ENCODE results near the gene CDK6. TPM values are rescaled to one million over a fixed set of nuclear protein-coding genes. Genes with fewer than 3 reads are reported as not detected.

Gene CDK6
- total and polyA plus RNA-seq, 2 experiments from 2014 or later: 28.7 to 81.6 TPM

DNA sequence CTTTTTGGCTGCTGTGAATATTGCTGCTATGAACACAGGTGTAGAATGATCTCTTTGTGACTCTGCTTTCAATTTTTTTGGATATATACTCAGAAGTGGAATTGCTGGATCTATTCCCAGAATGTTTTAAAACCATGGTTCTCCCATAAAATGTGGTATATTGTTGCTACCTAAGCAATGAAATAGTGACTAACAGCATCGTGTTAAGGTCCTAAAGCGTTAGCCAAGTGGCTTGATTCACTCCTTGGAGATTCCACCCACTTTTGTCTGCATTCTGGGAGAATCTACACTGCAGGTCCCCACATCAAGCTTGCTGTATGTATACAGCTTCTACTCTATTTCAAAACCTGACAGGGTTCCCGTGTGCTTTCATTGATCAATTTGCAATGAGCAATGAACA lies 105.6 kb downstream of the CDK6 start:
- Histone ChIP-seq H3K27ac (no peak overlapping the region), H3K27me3 (no peaks in the 10 kb centered on the region), H3K4me3 (no peak overlapping the region), H3K4me1 (ENCODE audit: low read depth) (no peaks in the 10 kb centered on the region), H3K36me3 (no peaks in the 10 kb centered on the region), H3K9me3 (ENCODE audit: low read depth) (no peaks in the 10 kb centered on the region)
- TF ChIP-seq, protein P1, sequence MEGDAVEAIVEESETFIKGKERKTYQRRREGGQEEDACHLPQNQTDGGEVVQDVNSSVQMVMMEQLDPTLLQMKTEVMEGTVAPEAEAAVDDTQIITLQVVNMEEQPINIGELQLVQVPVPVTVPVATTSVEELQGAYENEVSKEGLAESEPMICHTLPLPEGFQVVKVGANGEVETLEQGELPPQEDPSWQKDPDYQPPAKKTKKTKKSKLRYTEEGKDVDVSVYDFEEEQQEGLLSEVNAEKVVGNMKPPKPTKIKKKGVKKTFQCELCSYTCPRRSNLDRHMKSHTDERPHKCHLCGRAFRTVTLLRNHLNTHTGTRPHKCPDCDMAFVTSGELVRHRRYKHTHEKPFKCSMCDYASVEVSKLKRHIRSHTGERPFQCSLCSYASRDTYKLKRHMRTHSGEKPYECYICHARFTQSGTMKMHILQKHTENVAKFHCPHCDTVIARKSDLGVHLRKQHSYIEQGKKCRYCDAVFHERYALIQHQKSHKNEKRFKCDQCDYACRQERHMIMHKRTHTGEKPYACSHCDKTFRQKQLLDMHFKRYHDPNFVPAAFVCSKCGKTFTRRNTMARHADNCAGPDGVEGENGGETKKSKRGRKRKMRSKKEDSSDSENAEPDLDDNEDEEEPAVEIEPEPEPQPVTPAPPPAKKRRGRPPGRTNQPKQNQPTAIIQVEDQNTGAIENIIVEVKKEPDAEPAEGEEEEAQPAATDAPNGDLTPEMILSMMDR (IDR thresholded peaks at IDR 0.05; ENCODE audit: low read depth, low read length): no peak
- no peak for DNase-seq (ENCODE audit: low read depth in 1 of 2, low spot score in 1 of 2)

DNA sequence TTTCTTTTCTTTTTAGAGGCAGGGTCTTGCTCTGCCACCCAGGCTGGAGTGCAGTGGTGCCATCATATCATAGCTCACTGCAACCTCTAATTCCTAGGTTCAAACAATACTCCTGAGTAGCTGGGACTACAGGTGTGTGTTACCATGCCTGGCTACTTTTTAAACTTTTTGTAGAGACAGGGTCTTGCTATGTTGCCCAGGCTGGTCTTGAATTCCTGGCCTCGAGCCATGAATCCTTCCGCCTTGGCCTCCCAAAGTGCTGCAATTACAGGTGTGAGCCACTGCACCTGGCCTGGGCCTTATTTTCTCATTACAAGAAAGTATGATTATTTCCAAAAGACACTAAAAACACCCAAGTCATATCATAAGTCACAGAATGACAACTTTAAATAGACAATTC lies 106.6 kb downstream of the CDK6 start:
- TF ChIP-seq, protein P1 (IDR thresholded peaks at IDR 0.05; ENCODE audit: low read depth, low read length): no peak

DNA sequence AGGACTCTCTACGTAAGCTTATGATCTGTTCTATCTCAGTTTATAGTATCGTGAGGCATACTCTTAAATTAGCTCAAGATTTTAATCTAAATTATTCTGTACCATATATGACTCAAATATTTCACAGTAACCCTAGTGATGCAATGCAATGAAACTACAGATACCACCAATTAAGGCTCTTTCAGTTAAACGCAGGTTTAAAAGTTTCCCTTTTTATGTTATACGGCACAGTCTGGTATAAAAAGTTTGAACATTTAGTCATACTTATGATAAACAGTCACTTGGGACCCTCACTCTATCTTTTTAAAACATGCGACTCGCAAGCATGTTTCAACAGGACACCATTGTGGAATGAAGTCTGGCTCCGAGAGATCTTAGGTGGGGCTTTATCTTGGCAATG lies 107.2 kb downstream of the CDK6 start:
- TF ChIP-seq, protein P1 (IDR thresholded peaks at IDR 0.05; ENCODE audit: low read depth, low read length): no peak
- no peaks in the 10 kb centered on the region for H3K27me3 ChIP-seq
- no peaks in the 10 kb centered on the region for H3K9me3 ChIP-seq (ENCODE audit: low read depth)
- H3K36me3 ChIP-seq: no peaks in the 10 kb centered on the region
- H3K4me1 ChIP-seq (ENCODE audit: low read depth): no peaks in the 10 kb centered on the region
- peak in 1 of 2 donors; percentile 41 for DNase-seq (ENCODE audit: low read depth in 1 of 2, low spot score in 1 of 2)
- no peak overlapping the region for H3K4me3 ChIP-seq
- H3K27ac ChIP-seq: no peak overlapping the region

More for the DNA sequence above, 106.6 kb downstream of the CDK6 start:
- Histone ChIP-seq H3K4me3 (no peak overlapping the region), H3K27me3 (no peaks in the 10 kb centered on the region), H3K27ac (no peak overlapping the region), H3K9me3 (ENCODE audit: low read depth) (no peaks in the 10 kb centered on the region), H3K4me1 (ENCODE audit: low read depth) (no peaks in the 10 kb centered on the region), H3K36me3 (no peaks in the 10 kb centered on the region)
- no peak for DNase-seq (ENCODE audit: low read depth in 1 of 2, low spot score in 1 of 2)

DNA sequence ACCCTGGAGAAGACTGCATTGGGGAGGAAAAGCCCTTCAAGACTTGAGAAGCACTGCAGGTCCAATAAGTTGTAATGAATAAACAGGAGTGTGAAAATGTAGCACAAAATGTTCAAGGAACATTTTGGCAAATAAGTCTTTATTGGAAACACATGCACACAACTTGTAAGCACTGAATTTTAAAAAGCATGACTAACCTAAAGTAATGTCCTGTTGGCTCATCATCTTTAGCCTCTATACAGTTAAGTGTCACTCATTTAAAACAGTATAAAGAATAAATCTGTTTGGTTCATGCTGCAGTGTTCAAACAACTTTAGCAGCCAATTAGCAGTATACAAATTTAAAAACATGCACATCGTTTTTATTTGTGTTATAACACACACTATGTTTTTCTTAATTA lies 108.6 kb downstream of the CDK6 start:
- TF ChIP-seq, protein P1 (IDR thresholded peaks at IDR 0.05; ENCODE audit: low read depth, low read length): no peak
- Histone ChIP-seq H3K4me3 (no peak overlapping the region), H3K4me1 (ENCODE audit: low read depth) (no peaks in the 10 kb centered on the region), H3K36me3 (no peaks in the 10 kb centered on the region), H3K9me3 (ENCODE audit: low read depth) (no peaks in the 10 kb centered on the region), H3K27ac (peak overlapping the region; percentile 38), H3K27me3 (no peaks in the 10 kb centered on the region)
- no peak for DNase-seq (ENCODE audit: low read depth in 1 of 2, low spot score in 1 of 2)

DNA sequence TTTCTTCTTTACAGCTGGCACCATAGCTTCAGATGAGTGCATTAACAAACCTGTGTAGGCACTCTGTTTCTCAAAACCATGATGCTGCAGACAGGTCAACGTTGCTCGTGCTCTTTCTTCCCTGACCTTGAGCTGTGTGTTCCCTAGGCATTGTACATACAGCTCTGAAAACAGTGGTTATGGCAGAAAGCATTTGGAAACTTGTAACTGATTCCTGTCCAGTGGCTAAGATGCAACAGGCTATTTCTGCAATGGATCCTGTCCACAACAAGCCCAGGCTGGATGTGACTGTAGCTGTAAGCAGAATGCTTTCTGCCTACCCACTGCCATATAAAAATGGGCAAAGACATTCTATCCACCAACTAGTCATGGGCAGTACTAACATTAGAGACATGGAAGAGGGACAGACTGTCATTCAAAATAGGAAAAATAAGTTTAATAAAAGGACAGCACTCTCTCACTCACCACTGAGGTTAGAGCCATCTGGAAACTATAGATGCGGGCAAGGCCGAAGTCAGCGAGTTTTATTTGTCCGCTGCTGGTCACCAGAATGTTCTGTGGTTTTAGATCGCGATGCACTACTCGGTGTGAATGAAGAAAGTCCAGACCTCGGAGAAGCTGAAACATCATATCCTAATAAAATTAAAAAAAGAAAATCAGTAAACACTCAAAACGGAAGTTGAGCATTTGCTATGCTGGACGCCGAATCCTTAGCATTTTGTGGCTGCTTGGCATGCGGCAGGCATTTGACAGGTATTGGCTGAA lies 111.0 kb downstream of the CDK6 start:
- no peak overlapping the region for H3K4me3 ChIP-seq
- no peak for DNase-seq (ENCODE audit: low read depth in 1 of 2, low spot score in 1 of 2)
- no peaks in the 10 kb centered on the region for H3K36me3 ChIP-seq
- H3K4me1 ChIP-seq (ENCODE audit: low read depth): peaks cover 8% of the 10 kb centered on the region
- peak overlapping the region; percentile 14 for H3K27ac ChIP-seq
- no peaks in the 10 kb centered on the region for H3K27me3 ChIP-seq
- TF ChIP-seq, protein P1 (IDR thresholded peaks at IDR 0.05; ENCODE audit: low read depth, low read length): no peak
- H3K9me3 ChIP-seq (ENCODE audit: low read depth): no peaks in the 10 kb centered on the region
